CD4-positive, alpha-beta memory T cell (primary cell): ENCODE data around the gene NKX6-2. TPM values are rescaled to one million over a fixed set of nuclear protein-coding genes. Genes with fewer than 3 reads are reported as not detected.

ENCODE experiments used
- CTCF ChIA-PET: fragments of 350-600 bp; sonication (Branson Sonifier 250); formaldehyde crosslinking; loops from one replicate; lab custom pipeline; 2021; ENCODE audit warnings: inconsistent platforms; ENCODE audit not compliant: partially characterized antibody; lab: Charles Lee
- POLR2A ChIA-PET: fragments of 350-600 bp; sonication (Branson Sonifier 250); formaldehyde crosslinking; loops from one replicate; lab custom pipeline; 2021; ENCODE audit not compliant: partially characterized antibody; lab: Charles Lee
- DNase-seq, 5 donors: peaks; one replicate each; pipeline versions ENCODE4 v3.0.0 to v3.0.0-alpha.2; 2020 to 2022; ENCODE audit warnings: mixed read lengths in 1 of 5
- H3K27ac ChIP-seq: one replicate; pipeline ENCODE4 v1.7.0; 2013; ENCODE audit warnings: low read depth, low read length
- H3K27me3 ChIP-seq: 2 replicates; pipeline ENCODE4 v1.7.0; 2013; ENCODE audit warnings: mild to moderate bottlenecking, low read length, moderate library complexity; ENCODE audit not compliant: insufficient read depth
- H3K36me3 ChIP-seq: 2 replicates; pipeline ENCODE4 v1.7.0; 2013; ENCODE audit warnings: mild to moderate bottlenecking, low read length, moderate library complexity; ENCODE audit not compliant: insufficient read depth
- H3K4me1 ChIP-seq: 2 replicates; pipeline ENCODE4 v1.7.0; 2013; ENCODE audit warnings: mild to moderate bottlenecking, low read length, moderate library complexity; ENCODE audit not compliant: insufficient read depth
- H3K4me3 ChIP-seq, 2 donors: one replicate each; pipeline ENCODE4 v1.7.0; 2013; ENCODE audit warnings: low read length in 2 of 2, mild to moderate bottlenecking in 1 of 2
- H3K9me3 ChIP-seq, 2 donors: one replicate each; pipeline ENCODE4 v1.7.0; 2013; ENCODE audit warnings: low read length in 2 of 2, control low read depth in 1 of 2; ENCODE audit not compliant: control insufficient read depth in 1 of 2
- H3K27ac Mint-ChIP-seq, 7 donors: one replicate each; pipeline ENCODE4 v1.8.0; 2020 to 2021; ENCODE audit warnings: mixed read lengths in 7 of 7, mild to moderate bottlenecking in 6 of 7, inconsistent platforms in 3 of 7, moderate library complexity in 3 of 7
- H3K27me3 Mint-ChIP-seq, 2 donors: one replicate each; pipeline ENCODE4 v1.8.0; 2020 to 2021; ENCODE audit warnings: mixed read lengths in 2 of 2
- H3K36me3 Mint-ChIP-seq, 2 donors: one replicate each; pipeline ENCODE4 v1.8.0; 2020 to 2021; ENCODE audit warnings: mixed read lengths in 2 of 2, inconsistent platforms in 1 of 2, mild to moderate bottlenecking in 1 of 2
- H3K4me1 Mint-ChIP-seq, 4 donors: one replicate each; pipeline ENCODE4 v1.8.0; 2020 to 2021; ENCODE audit warnings: mixed read lengths in 4 of 4, mild to moderate bottlenecking in 1 of 4
- H3K4me3 Mint-ChIP-seq, 8 donors: one replicate each; pipeline ENCODE4 v1.8.0; 2020 to 2021; ENCODE audit warnings: mixed read lengths in 8 of 8, mild to moderate bottlenecking in 7 of 8, moderate library complexity in 6 of 8, inconsistent platforms in 3 of 8
- H3K9me3 Mint-ChIP-seq, 8 donors: one replicate each; pipeline ENCODE4 v1.8.0; 2020 to 2021; ENCODE audit warnings: mixed read lengths in 8 of 8, mild to moderate bottlenecking in 5 of 8, inconsistent platforms in 3 of 8, moderate library complexity in 1 of 8
- intact Hi-C: fragments of 100-400 bp; cut with micrococcal nuclease; formaldehyde crosslinking; loops from one replicate; pipeline ENCODE4 v1.15.1; 2023
- polyA plus RNA-seq, 2 donors: library from polyadenylated mRNA; unstranded; fragments of 300-500 nt; fragmentation: Illumina TruSeq; gene quantifications; one replicate each; pipeline ENCODE4 v1.2.3, GENCODE V29; 2021
- total RNA-seq, 2 experiments: library from RNA; stranded (reverse); gene quantifications; one replicate each; pipeline ENCODE4 v1.2.3, GENCODE V29; 2021

Gene NKX6-2
- total and polyA plus RNA-seq, 4 experiments from 2014 or later, result 0.65 TPM; not detected in 3

DNA sequence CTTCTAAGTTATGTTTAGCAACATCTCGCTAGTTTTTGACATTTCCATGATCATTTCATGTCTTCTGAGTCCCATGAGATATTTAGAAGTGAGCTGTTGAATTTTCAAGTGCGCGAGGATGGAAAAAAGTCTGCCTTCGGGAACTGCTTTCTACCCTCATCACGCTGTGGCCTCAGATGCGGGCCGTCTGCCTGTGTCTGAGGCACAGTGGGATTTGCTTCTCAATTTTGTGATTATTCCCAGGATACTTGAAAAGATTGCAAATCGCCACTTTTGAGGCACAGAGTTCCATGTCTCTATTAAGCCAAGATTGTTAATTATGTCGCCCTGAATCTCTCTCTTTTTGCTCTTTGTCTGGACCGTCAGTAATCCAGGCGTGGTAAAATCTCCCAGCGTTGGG, 30.8 kb upstream of the NKX6-2 start:
- H3K9me3 Mint-ChIP-seq, result peaks cover 0 to 1% (median 0%) of the 10 kb centered on the region in 8 donors
- H3K36me3 Mint-ChIP-seq, result no peaks in the 10 kb centered on the region
- Histone ChIP-seq H3K27me3 (no peaks in the 10 kb centered on the region), H3K4me1 (no peaks in the 10 kb centered on the region), H3K4me3 (no peak overlapping the region), H3K36me3 (no peaks in the 10 kb centered on the region), H3K27ac (no peak overlapping the region), H3K9me3 (no peaks in the 10 kb centered on the region)
- H3K27ac Mint-ChIP-seq, result no peak overlapping the region
- DNase-seq, result no peak
- intact Hi-C loops, result no loop called here
- CTCF ChIA-PET, result no interaction called here
- no peaks in the 10 kb centered on the region for H3K4me1 Mint-ChIP-seq
- no peak overlapping the region for H3K4me3 Mint-ChIP-seq
- peaks cover 7 to 10% of the 10 kb centered on the region in 2 donors for H3K27me3 Mint-ChIP-seq
- POLR2A ChIA-PET, result no interaction called here

DNA sequence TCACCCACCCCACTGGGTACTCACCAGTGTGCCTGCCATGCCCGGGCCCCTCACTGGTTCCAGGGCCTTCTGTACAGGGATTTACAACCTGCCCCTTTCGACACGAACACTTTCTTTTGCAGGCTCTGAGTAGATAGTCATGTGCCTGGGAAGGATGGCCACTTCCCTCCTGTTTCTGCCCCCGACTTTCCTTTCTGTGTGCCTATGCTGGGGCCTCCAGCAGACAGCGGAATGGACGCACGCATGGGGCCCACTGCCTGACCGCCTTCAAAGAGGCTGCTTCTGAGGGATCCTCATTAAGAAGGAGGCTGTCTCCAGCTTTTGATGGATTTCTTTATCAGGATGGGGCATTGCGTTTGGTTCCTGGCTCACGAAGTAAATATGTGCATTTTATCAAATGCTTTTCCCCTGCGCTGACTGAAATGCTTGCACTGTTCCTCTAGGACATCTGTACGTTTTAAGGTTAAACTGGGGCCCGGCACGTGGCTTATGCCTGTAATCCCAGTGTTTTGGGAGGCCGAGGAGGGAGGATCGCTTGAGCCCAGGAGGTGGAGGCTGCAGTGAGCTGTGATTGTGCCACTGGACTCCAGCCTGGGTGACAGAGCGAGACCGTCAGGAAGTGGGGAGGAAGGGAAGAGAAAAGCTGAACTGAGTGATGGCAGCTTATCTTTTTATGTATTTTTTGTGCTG, 29.4 kb upstream of the NKX6-2 start:
- no peak for DNase-seq
- intact Hi-C loops, result no loop called here

DNA sequence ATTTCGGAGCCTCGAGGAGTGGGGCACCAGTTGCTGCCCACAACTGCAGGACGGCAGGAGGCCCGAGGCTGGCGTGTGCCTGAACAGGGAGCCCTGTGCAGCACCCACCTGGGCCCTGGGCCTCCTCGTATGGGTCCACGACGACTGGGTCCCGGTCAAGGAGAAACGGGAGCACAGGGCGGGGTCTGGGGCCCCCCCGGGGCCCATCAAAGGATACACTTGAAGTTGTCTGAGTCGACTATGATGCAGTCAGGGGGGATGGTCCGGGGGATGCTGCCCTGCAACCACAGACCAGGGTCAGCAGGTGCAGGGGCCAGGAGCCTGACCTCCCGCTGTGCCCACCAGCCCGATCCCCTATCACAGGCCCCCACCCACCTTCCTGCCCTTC, 28.5 kb upstream of the NKX6-2 start:
- H3K36me3 Mint-ChIP-seq, result no peaks in the 10 kb centered on the region
- peaks cover 0 to 1% (median 0%) of the 10 kb centered on the region in 8 donors for H3K9me3 Mint-ChIP-seq
- no peak for DNase-seq
- Histone ChIP-seq H3K9me3 (no peaks in the 10 kb centered on the region), H3K4me3 (no peak overlapping the region), H3K27ac (no peak overlapping the region), H3K36me3 (no peaks in the 10 kb centered on the region), H3K4me1 (no peaks in the 10 kb centered on the region), H3K27me3 (no peaks in the 10 kb centered on the region)
- ChIA-PET CTCF (no interaction called here), POLR2A (no interaction called here)
- peaks cover 7 to 10% of the 10 kb centered on the region in 2 donors for H3K27me3 Mint-ChIP-seq
- intact Hi-C loops, result no loop called here
- no peaks in the 10 kb centered on the region for H3K4me1 Mint-ChIP-seq
- no peak overlapping the region for H3K27ac Mint-ChIP-seq
- H3K4me3 Mint-ChIP-seq, result no peak overlapping the region

More for the DNA sequence above, 29.4 kb upstream of the NKX6-2 start:
- no peak overlapping the region for H3K27ac ChIP-seq
- no peaks in the 10 kb centered on the region for H3K4me1 ChIP-seq
- H3K4me3 ChIP-seq, result no peak overlapping the region
- no peaks in the 10 kb centered on the region for H3K36me3 ChIP-seq
- ChIA-PET CTCF (no interaction called here), POLR2A (no interaction called here)
- Mint-ChIP-seq H3K27me3 (peaks cover 7 to 10% of the 10 kb centered on the region in 2 donors), H3K9me3 (peaks cover 0 to 1% (median 0%) of the 10 kb centered on the region in 8 donors), H3K4me3 (no peak overlapping the region), H3K27ac (no peak overlapping the region), H3K4me1 (no peaks in the 10 kb centered on the region), H3K36me3 (no peaks in the 10 kb centered on the region)
- H3K9me3 ChIP-seq, result no peaks in the 10 kb centered on the region
- no peaks in the 10 kb centered on the region for H3K27me3 ChIP-seq

GRCh38 chr10:132813560-132814468, 27.9 kb upstream of the NKX6-2 start:
- no peak overlapping the region for H3K4me3 Mint-ChIP-seq
- no peaks in the 10 kb centered on the region for H3K36me3 Mint-ChIP-seq
- no peaks in the 10 kb centered on the region for H3K4me1 ChIP-seq
- no peak overlapping the region for H3K4me3 ChIP-seq
- no peaks in the 10 kb centered on the region for H3K27me3 ChIP-seq
- no peaks in the 10 kb centered on the region for H3K9me3 ChIP-seq
- CTCF ChIA-PET, result no interaction called here
- no peak overlapping the region for H3K27ac ChIP-seq
- intact Hi-C loops, result no loop called here
- no peaks in the 10 kb centered on the region for H3K4me1 Mint-ChIP-seq
- peaks cover 0 to 1% (median 0%) of the 10 kb centered on the region in 8 donors for H3K9me3 Mint-ChIP-seq
- DNase-seq, result no peak
- POLR2A ChIA-PET, result no interaction called here
- no peak overlapping the region for H3K27ac Mint-ChIP-seq
- no peaks in the 10 kb centered on the region for H3K36me3 ChIP-seq
- peaks cover 7 to 10% of the 10 kb centered on the region in 2 donors for H3K27me3 Mint-ChIP-seq

- POLR2A ChIA-PET, result no interaction called here
- Mint-ChIP-seq H3K27ac (no peak overlapping the region), H3K36me3 (no peaks in the 10 kb centered on the region), H3K9me3 (peaks cover 0 to 1% (median 0%) of the 10 kb centered on the region in 8 donors), H3K27me3 (peaks cover 6 to 10% of the 10 kb centered on the region in 2 donors), H3K4me1 (no peaks in the 10 kb centered on the region), H3K4me3 (no peak overlapping the region)
- no peak overlapping the region for H3K27ac ChIP-seq
- no peaks in the 10 kb centered on the region for H3K36me3 ChIP-seq
- intact Hi-C loops, result no loop called here
- no peaks in the 10 kb centered on the region for H3K27me3 ChIP-seq
- no peaks in the 10 kb centered on the region for H3K4me1 ChIP-seq
- no peaks in the 10 kb centered on the region for H3K9me3 ChIP-seq
- no peak for DNase-seq
- H3K4me3 ChIP-seq, result no peak overlapping the region
- CTCF ChIA-PET, result no interaction called here
Measured at GRCh38 chr10:132813001-132813401, 27.1 kb upstream of the NKX6-2 start.

- DNase-seq, result no peak
- Histone ChIP-seq H3K9me3 (no peaks in the 10 kb centered on the region), H3K4me3 (no peak overlapping the region), H3K4me1 (no peaks in the 10 kb centered on the region), H3K36me3 (no peaks in the 10 kb centered on the region), H3K27me3 (no peaks in the 10 kb centered on the region), H3K27ac (no peak overlapping the region)
- Mint-ChIP-seq H3K4me3 (no peak overlapping the region), H3K4me1 (no peaks in the 10 kb centered on the region), H3K27ac (no peak overlapping the region), H3K9me3 (peaks cover 0 to 1% (median 0%) of the 10 kb centered on the region in 8 donors), H3K36me3 (no peaks in the 10 kb centered on the region), H3K27me3 (peaks cover 4 to 10% of the 10 kb centered on the region in 2 donors)
- intact Hi-C loops, result no loop called here
- POLR2A ChIA-PET, result no interaction called here
- CTCF ChIA-PET, result no interaction called here
Measured at GRCh38 chr10:132812520-132812919, 26.6 kb upstream of the NKX6-2 start.

DNA sequence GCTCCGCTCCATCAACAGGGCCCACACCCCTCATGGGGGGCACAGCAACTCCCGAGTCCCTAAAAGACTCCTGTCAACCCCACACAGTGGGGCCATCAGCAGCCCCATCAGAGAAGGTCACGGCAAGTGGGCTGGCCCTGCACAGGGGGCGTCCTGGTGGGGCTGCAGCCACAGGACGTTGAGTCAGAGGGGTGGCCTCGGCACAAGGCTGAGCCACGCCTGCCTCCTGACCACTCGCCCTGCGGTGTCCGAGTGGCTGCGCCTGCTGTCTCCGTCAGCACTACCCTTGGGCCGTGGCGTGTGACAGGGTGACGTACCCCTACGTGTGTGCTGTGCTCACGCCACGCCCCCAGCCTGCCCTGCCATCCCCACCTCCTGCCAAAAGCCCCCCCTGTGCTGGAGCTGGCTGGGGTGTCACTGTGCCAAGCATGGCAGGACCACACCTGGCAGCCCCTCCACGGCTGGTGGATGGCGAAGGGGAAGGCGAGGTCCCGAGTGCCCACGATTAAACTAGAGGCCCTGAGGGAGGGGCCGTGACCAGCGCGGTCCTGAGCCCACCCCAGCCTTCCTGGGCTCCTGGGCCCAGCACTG, 26.0 kb upstream of the NKX6-2 start:
- no peak overlapping the region for H3K4me3 ChIP-seq
- H3K4me1 Mint-ChIP-seq, result no peaks in the 10 kb centered on the region
- DNase-seq, result no peak
- ChIA-PET POLR2A (no interaction called here), CTCF (no interaction called here)
- H3K4me3 Mint-ChIP-seq, result no peak overlapping the region
- H3K9me3 Mint-ChIP-seq, result peaks cover 0 to 1% (median 0%) of the 10 kb centered on the region in 8 donors
- no peak overlapping the region for H3K27ac Mint-ChIP-seq
- no peaks in the 10 kb centered on the region for H3K4me1 ChIP-seq
- H3K36me3 Mint-ChIP-seq, result no peaks in the 10 kb centered on the region
- peaks cover 1 to 10% of the 10 kb centered on the region in 2 donors for H3K27me3 Mint-ChIP-seq
- H3K36me3 ChIP-seq, result no peaks in the 10 kb centered on the region
- H3K27me3 ChIP-seq, result no peaks in the 10 kb centered on the region
- intact Hi-C loops, result no loop called here
- no peaks in the 10 kb centered on the region for H3K9me3 ChIP-seq
- H3K27ac ChIP-seq, result no peak overlapping the region
